ENCODE measurements around the gene KREMEN1. TPM values are rescaled to one million over a fixed set of nuclear protein-coding genes. Genes with fewer than 3 reads are reported as not detected.
A peak's percentile ranks its signal among the peaks of the same experiment; 100 is the strongest.
"Not testable (repeated sequence)": the region's sequence is repeated elsewhere in the genome, so short reads cannot be mapped to it uniquely, and the experiment has no call there.

The KREMEN1 gene
- total and polyA plus RNA-seq, 7 donors: 7.7 to 68.2 (median 17.5) TPM

GRCh38 chr22:29079218-29079901, 6.5 kb downstream of the KREMEN1 start:
- intact Hi-C loops (cut with DNase I): loop anchor here in 1 of 2 donors (5.0 kb wide), 1 partner anchor 73 kb away; no protein-coding TSS in a partner anchor
- Histone ChIP-seq H3K4me1 (peaks cover 27% of the 10 kb centered on the region), H3K27me3 (ENCODE audit: insufficient read depth in 3 of 3, low read length in 2 of 3) (no peaks in the 10 kb centered on the region), H3K27ac (peak overlapping the region; percentile 48), H3K9me3 (no peaks in the 10 kb centered on the region), H3K36me3 (ENCODE audit: insufficient read depth in 1 of 2, low read depth in 1 of 2) (no peaks in the 10 kb centered on the region), H3K4me3 (no peak overlapping the region)
- TF ChIP-seq CTCF (IDR thresholded peaks at IDR 0.05): no peak
- ATAC-seq (peak in 3 of 4 donors; percentile 33 to 47 (median 34)), DNase-seq (no peak)
- WGBS, 3 donors: 49 to 59% (median 50%) methylated on average over 8 of the region's 8 CpGs

- DNase-seq (peak in 1 of 2 donors; percentile 43), ATAC-seq (peak in 2 of 4 donors; percentile 12 to 41)
- intact Hi-C loops (cut with DNase I): no loop called here
- H3K9me3 ChIP-seq: no peaks in the 10 kb centered on the region
- TF ChIP-seq CTCF (IDR thresholded peaks at IDR 0.05): no peak
- H3K27me3 ChIP-seq (ENCODE audit: insufficient read depth in 3 of 3, low read length in 2 of 3): no peaks in the 10 kb centered on the region
- H3K4me3 ChIP-seq: no peak overlapping the region
- WGBS, 3 donors: 63 to 79% (median 67%) methylated on average over 7 of the region's 7 CpGs
- no peaks in the 10 kb centered on the region for H3K36me3 ChIP-seq (ENCODE audit: insufficient read depth in 1 of 2, low read depth in 1 of 2)
- H3K4me1 ChIP-seq: peaks cover 21% of the 10 kb centered on the region
- no peak overlapping the region for H3K27ac ChIP-seq
Observed at GRCh38 chr22:29080106-29080975, 7.5 kb downstream of the KREMEN1 start.

- intact Hi-C loops (cut with DNase I): no loop called here
- no peak overlapping the region for H3K27ac ChIP-seq
- 46 to 70% (median 52%) methylated on average over 3 of the region's 3 CpGs for WGBS, 3 donors
- TF ChIP-seq CTCF (IDR thresholded peaks at IDR 0.05): no peak
- DNase-seq (no peak), ATAC-seq (no peak)
- peaks cover 21% of the 10 kb centered on the region for H3K4me1 ChIP-seq
- no peaks in the 10 kb centered on the region for H3K36me3 ChIP-seq (ENCODE audit: insufficient read depth in 1 of 2, low read depth in 1 of 2)
- no peak overlapping the region for H3K4me3 ChIP-seq
- H3K27me3 ChIP-seq (ENCODE audit: insufficient read depth in 3 of 3, low read length in 2 of 3): no peaks in the 10 kb centered on the region
- no peaks in the 10 kb centered on the region for H3K9me3 ChIP-seq
Observed at GRCh38 chr22:29081517-29082236, 8.8 kb downstream of the KREMEN1 start.

GRCh38 chr22:29082826-29083545, 10.2 kb downstream of the KREMEN1 start:
- peaks cover 10% of the 10 kb centered on the region for H3K4me1 ChIP-seq
- TF ChIP-seq CTCF (IDR thresholded peaks at IDR 0.05): no peak
- DNase-seq (no peak), ATAC-seq (no peak)
- H3K4me3 ChIP-seq: no peak overlapping the region
- no peaks in the 10 kb centered on the region for H3K36me3 ChIP-seq (ENCODE audit: insufficient read depth in 1 of 2, low read depth in 1 of 2)
- no peaks in the 10 kb centered on the region for H3K9me3 ChIP-seq
- no peak overlapping the region for H3K27ac ChIP-seq
- intact Hi-C loops (cut with DNase I): no loop called here
- H3K27me3 ChIP-seq (ENCODE audit: insufficient read depth in 3 of 3, low read length in 2 of 3): no peaks in the 10 kb centered on the region
- 83 to 90% (median 88%) methylated on average over 7 of the region's 7 CpGs for WGBS, 3 donors

GRCh38 chr22:29083576-29083932, 10.7 kb downstream of the KREMEN1 start:
- 92 to 96% (median 94%) methylated on average over 7 of the region's 7 CpGs for WGBS, 3 donors
- H3K4me1 ChIP-seq; H3K9me3 ChIP-seq; DNase-seq; H3K27ac ChIP-seq; intact Hi-C loops (cut with DNase I); ATAC-seq; H3K4me3 ChIP-seq; H3K27me3 ChIP-seq (ENCODE audit: insufficient read depth in 3 of 3, low read length in 2 of 3); H3K36me3 ChIP-seq (ENCODE audit: insufficient read depth in 1 of 2, low read depth in 1 of 2): not testable (repeated sequence)
